ENCODE measurements around the gene TRIM75. TPM values are rescaled to one million over a fixed set of nuclear protein-coding genes. Genes with fewer than 3 reads are reported as not detected.

TRIM75 gene
- polyA plus RNA-seq, 1 of the 3 experiments (the other 2 are of a cell fraction) = not detected

DNA sequence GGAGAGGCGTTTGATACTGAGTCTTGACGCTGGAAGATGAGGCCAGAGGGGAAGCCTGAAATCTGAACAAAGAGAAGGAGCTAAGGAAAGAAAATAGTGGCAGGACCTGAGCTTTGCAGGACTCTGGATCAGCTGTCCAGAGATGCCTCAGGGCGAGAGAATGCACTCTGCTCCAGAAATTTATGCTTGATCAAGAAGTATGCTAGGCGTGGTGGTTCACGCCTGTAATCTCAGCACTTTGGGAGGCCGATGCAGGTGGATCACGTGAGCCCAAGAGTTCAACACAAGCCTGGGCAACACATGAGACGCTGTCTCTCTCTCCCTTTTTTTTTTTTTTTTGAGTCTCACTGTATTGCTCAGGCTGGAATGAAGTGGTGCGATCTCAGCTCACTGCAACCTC, 1.9 kb downstream of the TRIM75 start (continued):
- TF ChIP-seq, protein P1, sequence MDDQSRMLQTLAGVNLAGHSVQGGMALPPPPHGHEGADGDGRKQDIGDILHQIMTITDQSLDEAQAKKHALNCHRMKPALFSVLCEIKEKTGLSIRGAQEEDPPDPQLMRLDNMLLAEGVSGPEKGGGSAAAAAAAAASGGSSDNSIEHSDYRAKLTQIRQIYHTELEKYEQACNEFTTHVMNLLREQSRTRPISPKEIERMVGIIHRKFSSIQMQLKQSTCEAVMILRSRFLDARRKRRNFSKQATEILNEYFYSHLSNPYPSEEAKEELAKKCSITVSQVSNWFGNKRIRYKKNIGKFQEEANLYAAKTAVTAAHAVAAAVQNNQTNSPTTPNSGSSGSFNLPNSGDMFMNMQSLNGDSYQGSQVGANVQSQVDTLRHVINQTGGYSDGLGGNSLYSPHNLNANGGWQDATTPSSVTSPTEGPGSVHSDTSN (IDR thresholded peaks at IDR 0.05) = no peak
- no peak for TF ChIP-seq ELF1 (IDR thresholded peaks at IDR 0.05)

DNA sequence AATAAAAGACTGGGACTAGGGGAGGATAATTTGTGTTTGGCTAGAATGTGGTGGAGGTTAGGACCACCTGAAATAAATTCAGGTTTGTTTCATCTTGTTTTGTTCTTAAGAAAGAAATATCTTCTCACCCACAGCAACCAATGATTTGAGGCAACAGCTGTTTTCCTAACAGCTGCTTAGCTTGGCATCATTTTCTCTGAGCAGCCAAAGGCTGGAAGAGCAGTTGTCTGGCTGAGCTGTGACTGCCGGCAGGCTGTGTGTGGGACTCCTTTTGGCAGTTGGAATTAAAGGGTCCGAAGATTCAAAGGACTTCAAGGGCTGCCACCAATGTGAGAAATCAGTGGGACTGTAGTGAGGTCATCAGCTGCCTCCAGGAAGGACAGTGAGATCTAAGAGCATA, 5.0 kb downstream of the TRIM75 start:
- DNase-seq = no peak
- Histone ChIP-seq H3K9me2 (no peaks in the 10 kb centered on the region), H3K4me3 (ENCODE audit: low read depth in 2 of 2, low read length in 1 of 2) (no peak overlapping the region), H4K20me1 (ENCODE audit: insufficient read depth) (no peaks in the 10 kb centered on the region), H3K27me3 (ENCODE audit: insufficient read depth) (no peaks in the 10 kb centered on the region; the same call in 1 of the 2 replicates), H3K36me3 (replicated peaks in 1 of 2; ENCODE audit: control insufficient read depth in 1 of 2, insufficient read depth in 2 of 2, low read length in 1 of 2) (no peaks in the 10 kb centered on the region), H3K27ac (ENCODE audit: low read depth in 2 of 2, low read length in 1 of 2) (no peak overlapping the region), H3K79me2 (ENCODE audit: insufficient read depth) (no peaks in the 10 kb centered on the region), H3K4me2 (no peak overlapping the region), H2AFZ (ENCODE audit: low read depth) (no peak overlapping the region), H3K4me1 (ENCODE audit: control insufficient read depth in 1 of 2, insufficient read depth in 2 of 2, low read depth in 1 of 2, low read length in 1 of 2) (no peaks in the 10 kb centered on the region; a peak in 1 of 4 replicates), H3K9me3 (no peaks in the 10 kb centered on the region), H3F3A (replicated peaks; ENCODE audit: insufficient read depth) (no peaks in the 10 kb centered on the region), H3K9ac (no peak overlapping the region)
- ChIA-PET CTCF (no interaction called here), POLR2A (no interaction called here)
- TF ChIP-seq, protein P2, sequence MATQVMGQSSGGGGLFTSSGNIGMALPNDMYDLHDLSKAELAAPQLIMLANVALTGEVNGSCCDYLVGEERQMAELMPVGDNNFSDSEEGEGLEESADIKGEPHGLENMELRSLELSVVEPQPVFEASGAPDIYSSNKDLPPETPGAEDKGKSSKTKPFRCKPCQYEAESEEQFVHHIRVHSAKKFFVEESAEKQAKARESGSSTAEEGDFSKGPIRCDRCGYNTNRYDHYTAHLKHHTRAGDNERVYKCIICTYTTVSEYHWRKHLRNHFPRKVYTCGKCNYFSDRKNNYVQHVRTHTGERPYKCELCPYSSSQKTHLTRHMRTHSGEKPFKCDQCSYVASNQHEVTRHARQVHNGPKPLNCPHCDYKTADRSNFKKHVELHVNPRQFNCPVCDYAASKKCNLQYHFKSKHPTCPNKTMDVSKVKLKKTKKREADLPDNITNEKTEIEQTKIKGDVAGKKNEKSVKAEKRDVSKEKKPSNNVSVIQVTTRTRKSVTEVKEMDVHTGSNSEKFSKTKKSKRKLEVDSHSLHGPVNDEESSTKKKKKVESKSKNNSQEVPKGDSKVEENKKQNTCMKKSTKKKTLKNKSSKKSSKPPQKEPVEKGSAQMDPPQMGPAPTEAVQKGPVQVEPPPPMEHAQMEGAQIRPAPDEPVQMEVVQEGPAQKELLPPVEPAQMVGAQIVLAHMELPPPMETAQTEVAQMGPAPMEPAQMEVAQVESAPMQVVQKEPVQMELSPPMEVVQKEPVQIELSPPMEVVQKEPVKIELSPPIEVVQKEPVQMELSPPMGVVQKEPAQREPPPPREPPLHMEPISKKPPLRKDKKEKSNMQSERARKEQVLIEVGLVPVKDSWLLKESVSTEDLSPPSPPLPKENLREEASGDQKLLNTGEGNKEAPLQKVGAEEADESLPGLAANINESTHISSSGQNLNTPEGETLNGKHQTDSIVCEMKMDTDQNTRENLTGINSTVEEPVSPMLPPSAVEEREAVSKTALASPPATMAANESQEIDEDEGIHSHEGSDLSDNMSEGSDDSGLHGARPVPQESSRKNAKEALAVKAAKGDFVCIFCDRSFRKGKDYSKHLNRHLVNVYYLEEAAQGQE (IDR thresholded peaks at IDR 0.05; ENCODE audit: low read depth, low read length) = no peak
- TF ChIP-seq, protein P3, sequence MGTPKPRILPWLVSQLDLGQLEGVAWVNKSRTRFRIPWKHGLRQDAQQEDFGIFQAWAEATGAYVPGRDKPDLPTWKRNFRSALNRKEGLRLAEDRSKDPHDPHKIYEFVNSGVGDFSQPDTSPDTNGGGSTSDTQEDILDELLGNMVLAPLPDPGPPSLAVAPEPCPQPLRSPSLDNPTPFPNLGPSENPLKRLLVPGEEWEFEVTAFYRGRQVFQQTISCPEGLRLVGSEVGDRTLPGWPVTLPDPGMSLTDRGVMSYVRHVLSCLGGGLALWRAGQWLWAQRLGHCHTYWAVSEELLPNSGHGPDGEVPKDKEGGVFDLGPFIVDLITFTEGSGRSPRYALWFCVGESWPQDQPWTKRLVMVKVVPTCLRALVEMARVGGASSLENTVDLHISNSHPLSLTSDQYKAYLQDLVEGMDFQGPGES (IDR thresholded peaks at IDR 0.05; ENCODE audit: low read depth, low read length) = no peak
- no peak for TF ChIP-seq SIN3A (IDR thresholded peaks at IDR 0.05; ENCODE audit: borderline replicate concordance, low read depth, low read length)
- TF ChIP-seq GATA2 (CRISPR knock-in tag; IDR thresholded peaks at IDR 0.05) = no peak
- WGBS (ENCODE audit: low lambda C conversion rate) = 21% methylated on average over 2 of the region's 2 CpGs

DNA sequence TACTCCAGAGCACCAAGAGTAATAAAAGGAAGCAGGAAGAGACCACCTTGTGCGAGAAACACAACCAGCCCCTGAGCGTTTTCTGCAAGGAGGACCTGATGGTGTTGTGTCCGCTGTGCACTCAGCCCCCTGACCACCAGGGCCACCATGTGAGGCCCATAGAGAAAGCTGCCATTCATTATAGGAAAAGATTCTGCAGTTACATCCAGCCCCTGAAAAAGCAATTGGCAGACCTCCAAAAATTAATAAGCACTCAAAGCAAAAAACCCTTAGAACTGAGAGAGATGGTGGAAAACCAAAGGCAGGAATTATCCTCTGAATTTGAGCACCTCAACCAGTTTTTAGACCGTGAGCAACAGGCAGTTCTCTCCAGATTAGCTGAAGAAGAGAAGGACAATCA, 5.7 kb downstream of the TRIM75 start:
- no peak for TF ChIP-seq EZH2phosphoT487 (IDR thresholded peaks at IDR 0.05; ENCODE audit: borderline replicate concordance, low read depth)
- no peak for TF ChIP-seq TCF12 (IDR thresholded peaks at IDR 0.05)
- TF ChIP-seq RFX5 (IDR thresholded peaks at IDR 0.05; ENCODE audit: low read length) = no peak
- TF ChIP-seq SMC3 (IDR thresholded peaks at IDR 0.05; ENCODE audit: low read depth, low read length) = no peak
- TF ChIP-seq MEF2A (IDR thresholded peaks at IDR 0.05; ENCODE audit: borderline replicate concordance, low read depth) = no peak
- TF ChIP-seq RCOR1 (IDR thresholded peaks at IDR 0.05; ENCODE audit: low read length) = no peak
- no peak for TF ChIP-seq ELF1 (IDR thresholded peaks at IDR 0.05)
- TF ChIP-seq, protein P4, sequence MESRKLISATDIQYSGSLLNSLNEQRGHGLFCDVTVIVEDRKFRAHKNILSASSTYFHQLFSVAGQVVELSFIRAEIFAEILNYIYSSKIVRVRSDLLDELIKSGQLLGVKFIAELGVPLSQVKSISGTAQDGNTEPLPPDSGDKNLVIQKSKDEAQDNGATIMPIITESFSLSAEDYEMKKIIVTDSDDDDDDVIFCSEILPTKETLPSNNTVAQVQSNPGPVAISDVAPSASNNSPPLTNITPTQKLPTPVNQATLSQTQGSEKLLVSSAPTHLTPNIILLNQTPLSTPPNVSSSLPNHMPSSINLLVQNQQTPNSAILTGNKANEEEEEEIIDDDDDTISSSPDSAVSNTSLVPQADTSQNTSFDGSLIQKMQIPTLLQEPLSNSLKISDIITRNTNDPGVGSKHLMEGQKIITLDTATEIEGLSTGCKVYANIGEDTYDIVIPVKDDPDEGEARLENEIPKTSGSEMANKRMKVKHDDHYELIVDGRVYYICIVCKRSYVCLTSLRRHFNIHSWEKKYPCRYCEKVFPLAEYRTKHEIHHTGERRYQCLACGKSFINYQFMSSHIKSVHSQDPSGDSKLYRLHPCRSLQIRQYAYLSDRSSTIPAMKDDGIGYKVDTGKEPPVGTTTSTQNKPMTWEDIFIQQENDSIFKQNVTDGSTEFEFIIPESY (IDR thresholded peaks at IDR 0.05; ENCODE audit: borderline replicate concordance, low read depth) = no peak
- no peak for TF ChIP-seq YY1 (IDR thresholded peaks at IDR 0.05; ENCODE audit: low read depth)
- TF ChIP-seq RAD21 (IDR thresholded peaks at IDR 0.05; ENCODE audit: low read length) = no peak
- TF ChIP-seq, protein P5, sequence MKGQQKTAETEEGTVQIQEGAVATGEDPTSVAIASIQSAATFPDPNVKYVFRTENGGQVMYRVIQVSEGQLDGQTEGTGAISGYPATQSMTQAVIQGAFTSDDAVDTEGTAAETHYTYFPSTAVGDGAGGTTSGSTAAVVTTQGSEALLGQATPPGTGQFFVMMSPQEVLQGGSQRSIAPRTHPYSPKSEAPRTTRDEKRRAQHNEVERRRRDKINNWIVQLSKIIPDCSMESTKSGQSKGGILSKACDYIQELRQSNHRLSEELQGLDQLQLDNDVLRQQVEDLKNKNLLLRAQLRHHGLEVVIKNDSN (IDR thresholded peaks at IDR 0.05; ENCODE audit: borderline replicate concordance, low read depth) = no peak
- Histone ChIP-seq H3K79me2 (ENCODE audit: insufficient read depth) (no peaks in the 10 kb centered on the region), H3K27me3 (ENCODE audit: insufficient read depth) (no peaks in the 10 kb centered on the region; the same call in 1 of the 2 replicates), H3K4me2 (no peak overlapping the region), H3K9me2 (no peaks in the 10 kb centered on the region), H3K4me3 (ENCODE audit: low read depth in 2 of 2, low read length in 1 of 2) (no peak overlapping the region), H4K20me1 (ENCODE audit: insufficient read depth) (no peaks in the 10 kb centered on the region), H3K9ac (no peak overlapping the region), H3K9me3 (no peaks in the 10 kb centered on the region), H3K36me3 (replicated peaks in 1 of 2; ENCODE audit: control insufficient read depth in 1 of 2, insufficient read depth in 2 of 2, low read length in 1 of 2) (no peaks in the 10 kb centered on the region), H3F3A (replicated peaks; ENCODE audit: insufficient read depth) (no peaks in the 10 kb centered on the region), H3K27ac (ENCODE audit: low read depth in 2 of 2, low read length in 1 of 2) (no peak overlapping the region), H3K4me1 (ENCODE audit: control insufficient read depth in 1 of 2, insufficient read depth in 2 of 2, low read depth in 1 of 2, low read length in 1 of 2) (no peaks in the 10 kb centered on the region; a peak in 1 of 4 replicates), H2AFZ (ENCODE audit: low read depth) (no peak overlapping the region)
- WGBS (ENCODE audit: low lambda C conversion rate) = 17% methylated on average over 4 of the region's 4 CpGs
- peak; percentile 33 for DNase-seq
- CTCF ChIA-PET = no interaction called here
- POLR2A ChIA-PET = no interaction called here

Data from SK-N-SH (cell line).